NCI-H2171 treated with DMSO at 0.1 percent for 48 hours (cell line): ENCODE results near the gene AK5.
A peak's percentile ranks its signal among the peaks of the same experiment; 100 is the strongest.

Experiments used
- DNase-seq: peaks from one replicate; lab custom pipeline; 2025; lab: John Stamatoyannopoulos, UW

AK5 gene

DNA sequence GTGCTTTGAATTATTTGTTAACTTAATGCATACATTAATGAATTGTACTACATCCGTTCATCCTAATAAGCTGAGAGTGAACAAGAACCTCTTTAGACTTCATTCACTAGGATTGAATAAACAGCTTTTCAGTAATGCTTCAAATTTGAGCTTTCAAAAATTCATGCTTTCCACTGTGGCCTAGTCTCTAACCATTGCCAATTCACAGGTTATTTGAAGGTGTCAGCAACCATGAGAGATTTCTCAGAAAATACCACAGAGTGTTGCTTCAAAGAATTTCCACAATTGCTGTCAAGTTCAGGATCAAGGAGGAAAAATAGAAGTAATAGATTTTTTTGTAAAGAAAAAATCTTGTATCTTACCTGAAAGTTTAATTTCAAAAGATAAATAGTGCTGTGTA lies 72.7 kb downstream of the AK5 start:
- no peak for DNase-seq

DNA sequence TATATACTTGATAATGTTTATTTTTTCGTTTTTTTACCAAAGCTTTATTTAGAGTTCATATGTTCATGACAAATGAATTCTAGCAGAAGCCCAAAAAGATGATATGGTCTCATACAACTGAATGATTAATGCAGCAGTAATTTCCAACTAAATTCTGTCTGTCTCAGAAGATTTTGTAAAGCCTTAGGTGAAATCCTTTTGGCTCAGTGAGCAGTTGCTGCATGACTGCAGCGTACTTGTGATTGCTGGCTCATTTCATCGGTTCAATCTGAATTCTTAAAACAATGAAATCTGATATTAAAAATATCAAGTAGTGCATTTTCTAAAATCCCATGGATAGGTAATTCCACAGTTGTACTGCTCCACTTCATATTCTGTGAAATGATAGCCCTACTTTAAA lies 73.2 kb downstream of the AK5 start:
- no peak for DNase-seq

- no peak for DNase-seq
These were observed 74.3 kb downstream of the AK5 start for GRCh38 chr1:77356136-77356535.

- no peak for DNase-seq
These were observed 78.4 kb downstream of the AK5 start for GRCh38 chr1:77360256-77360655.

DNA sequence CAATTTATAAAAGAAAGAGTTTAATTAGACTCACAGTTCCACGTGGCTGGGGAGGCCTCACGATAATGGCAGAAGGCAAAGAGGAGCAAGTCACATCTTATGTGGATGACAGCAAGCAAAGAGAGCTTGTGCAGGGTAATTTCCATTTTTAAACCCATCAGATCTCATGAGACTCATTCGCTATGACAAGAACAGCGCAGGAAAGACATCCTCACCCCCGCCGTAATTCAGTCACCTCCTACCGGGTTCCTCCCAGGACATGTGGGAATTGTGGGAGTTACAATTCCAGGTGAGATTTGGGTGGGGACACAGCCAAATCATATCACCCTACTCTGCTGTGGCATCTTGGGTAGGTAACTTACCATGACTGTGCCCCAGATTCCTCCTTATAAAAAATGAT lies 79.8 kb downstream of the AK5 start:
- no peak for DNase-seq

GRCh38 chr1:77370161-77370560 lies 88.3 kb downstream of the AK5 start:
- DNase-seq = no peak

GRCh38 chr1:77370583-77371306 lies 88.9 kb downstream of the AK5 start:
- DNase-seq = no peak

- no peak for DNase-seq
These were observed 89.6 kb downstream of the AK5 start for GRCh38 chr1:77371396-77371795.

DNA sequence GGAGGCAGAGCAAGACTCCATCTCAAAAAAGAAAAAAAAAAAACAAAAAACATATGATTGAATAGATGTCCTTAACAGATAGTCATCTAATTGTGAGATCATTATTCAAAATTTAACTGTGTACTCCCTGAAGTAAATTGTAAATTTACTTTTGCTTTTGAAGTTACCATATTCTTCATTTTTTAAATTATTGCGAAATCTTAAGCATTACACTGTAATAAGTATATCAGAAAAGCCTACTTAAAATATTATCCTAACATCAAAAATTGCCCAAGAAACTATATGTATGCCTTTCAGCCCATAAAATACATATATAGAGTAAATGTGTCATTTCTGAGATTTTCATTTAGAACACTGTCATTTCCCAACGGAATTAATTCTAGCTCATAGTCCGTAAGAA lies 91.9 kb downstream of the AK5 start:
- DNase-seq = no peak

- DNase-seq = no peak
These were observed 93.7 kb downstream of the AK5 start for GRCh38 chr1:77375541-77375940.

DNA sequence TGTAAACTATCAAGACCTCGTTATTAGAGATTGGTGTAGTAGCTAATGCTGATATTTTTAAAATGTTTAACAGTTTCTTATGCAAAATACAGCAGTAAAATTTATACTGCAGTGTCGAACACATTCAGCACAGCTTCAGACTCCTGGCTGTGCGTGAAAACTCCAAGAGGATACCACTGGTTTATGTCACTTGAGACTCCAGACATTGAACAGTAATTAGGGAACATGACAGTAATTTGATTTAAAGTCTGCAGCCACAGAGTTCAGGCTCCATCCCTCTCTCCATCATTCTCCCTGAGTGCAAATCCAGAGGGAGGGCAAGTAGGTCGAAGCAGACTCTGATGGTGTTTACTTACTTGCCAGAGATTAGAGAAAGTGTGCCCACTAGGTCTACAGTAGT lies 94.2 kb downstream of the AK5 start:
- DNase-seq = peak; percentile 6

GRCh38 chr1:77378723-77379535 lies 97.1 kb downstream of the AK5 start:
- DNase-seq = no peak

GRCh38 chr1:77382366-77382765 lies 100.5 kb downstream of the AK5 start:
- DNase-seq = no peak

GRCh38 chr1:77383236-77383635 lies 101.4 kb downstream of the AK5 start:
- no peak for DNase-seq

DNA sequence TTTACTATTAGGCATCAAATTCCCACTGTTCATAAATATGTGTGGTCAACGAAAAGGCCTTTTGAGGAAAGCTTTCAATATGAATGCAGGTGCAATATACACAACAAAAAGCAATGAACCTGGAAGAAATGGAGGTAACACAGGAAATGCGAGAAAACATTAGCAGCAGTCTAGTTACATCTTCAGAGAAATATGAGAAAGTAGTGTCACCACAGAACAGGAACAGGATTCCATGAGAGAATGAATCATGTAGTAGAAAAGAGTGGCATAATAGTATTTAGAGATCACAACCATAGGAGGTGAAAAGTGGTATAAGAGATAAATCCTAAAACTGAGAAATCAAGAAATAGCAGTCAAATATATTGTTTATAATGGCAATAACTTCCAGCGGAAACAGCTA lies 103.7 kb downstream of the AK5 start:
- DNase-seq = no peak

DNA sequence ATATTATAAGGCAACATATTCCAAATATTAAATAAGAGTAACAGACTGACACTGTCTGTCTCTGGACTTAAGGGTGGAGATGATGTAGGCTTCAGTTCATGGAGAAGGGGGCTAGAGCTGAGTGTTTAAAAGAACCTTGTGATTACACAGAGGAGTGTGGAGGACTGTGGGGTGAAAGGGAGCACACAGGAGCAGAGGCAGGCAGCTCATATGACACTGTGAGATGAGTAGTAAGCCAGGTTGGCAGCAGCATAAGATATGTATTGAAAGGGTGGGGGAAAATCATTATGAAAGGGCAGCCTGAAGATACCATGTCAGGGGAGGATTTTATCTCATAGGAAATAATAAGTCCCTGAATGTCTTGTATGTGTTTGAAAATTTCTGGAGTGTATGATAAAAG lies 104.5 kb downstream of the AK5 start:
- DNase-seq = no peak

GRCh38 chr1:77387553-77387952 lies 105.7 kb downstream of the AK5 start:
- DNase-seq = no peak

DNA sequence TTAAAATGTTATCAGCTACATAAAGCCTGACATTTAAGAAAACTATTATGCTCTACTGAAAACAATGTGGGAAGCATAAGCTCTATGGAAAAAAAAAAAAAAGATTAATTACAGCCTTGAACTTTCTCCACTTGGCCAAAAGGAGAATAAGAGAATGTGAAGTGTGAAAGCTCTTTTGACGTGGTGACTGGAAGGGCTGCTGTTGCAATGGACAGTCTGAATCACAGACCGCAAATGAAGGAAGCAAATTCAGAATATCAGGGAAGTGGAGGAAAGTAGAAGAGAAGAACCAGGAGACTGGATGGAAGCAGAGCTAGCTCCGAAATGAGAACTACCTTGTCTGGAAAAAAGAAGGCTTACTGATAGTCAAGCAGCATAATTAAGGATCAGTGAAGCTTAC lies 106.8 kb downstream of the AK5 start:
- DNase-seq = no peak

GRCh38 chr1:77392486-77392885 lies 110.7 kb downstream of the AK5 start:
- no peak for DNase-seq

DNA sequence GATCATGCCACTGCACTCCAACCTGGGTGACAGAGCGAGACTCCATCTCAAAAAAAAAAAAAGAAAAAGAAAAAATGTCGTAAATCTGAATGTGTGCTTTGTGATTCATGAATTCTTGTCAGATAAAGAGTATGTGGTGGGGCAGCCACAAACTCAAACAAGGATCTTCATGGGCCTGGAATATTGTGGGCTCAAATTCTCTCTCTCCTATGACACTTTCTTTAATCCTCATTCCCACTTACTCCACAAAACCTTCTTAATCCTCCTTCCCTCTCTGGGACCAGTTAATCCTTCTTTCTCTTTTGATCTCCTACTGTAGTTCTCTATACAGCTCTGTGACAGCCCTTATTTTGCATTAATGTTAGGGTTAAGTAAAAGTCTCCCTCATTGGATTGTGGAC lies 112.3 kb downstream of the AK5 start:
- no peak for DNase-seq

DNA sequence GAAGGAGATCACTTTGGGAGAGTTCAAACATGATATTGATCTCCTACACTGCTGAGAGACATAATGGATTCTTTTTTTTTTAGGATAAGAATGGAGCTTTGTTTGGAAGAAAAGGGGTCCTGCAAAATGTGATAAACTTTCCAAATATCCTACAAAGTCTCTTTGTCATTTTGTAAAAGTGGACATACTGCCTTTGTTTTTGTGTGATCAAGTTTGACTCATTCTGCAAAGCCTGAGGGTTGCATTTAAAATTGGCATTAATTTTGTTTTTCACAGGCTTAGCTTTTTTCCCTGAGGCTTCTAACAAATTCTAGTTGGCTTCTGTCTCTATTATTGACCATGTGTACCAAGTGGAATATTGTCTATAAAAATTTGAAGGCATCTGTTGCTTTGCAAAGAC lies 113.2 kb downstream of the AK5 start:
- DNase-seq = no peak

GRCh38 chr1:77398152-77398551 lies 116.3 kb downstream of the AK5 start:
- peak; percentile 33 for DNase-seq

DNA sequence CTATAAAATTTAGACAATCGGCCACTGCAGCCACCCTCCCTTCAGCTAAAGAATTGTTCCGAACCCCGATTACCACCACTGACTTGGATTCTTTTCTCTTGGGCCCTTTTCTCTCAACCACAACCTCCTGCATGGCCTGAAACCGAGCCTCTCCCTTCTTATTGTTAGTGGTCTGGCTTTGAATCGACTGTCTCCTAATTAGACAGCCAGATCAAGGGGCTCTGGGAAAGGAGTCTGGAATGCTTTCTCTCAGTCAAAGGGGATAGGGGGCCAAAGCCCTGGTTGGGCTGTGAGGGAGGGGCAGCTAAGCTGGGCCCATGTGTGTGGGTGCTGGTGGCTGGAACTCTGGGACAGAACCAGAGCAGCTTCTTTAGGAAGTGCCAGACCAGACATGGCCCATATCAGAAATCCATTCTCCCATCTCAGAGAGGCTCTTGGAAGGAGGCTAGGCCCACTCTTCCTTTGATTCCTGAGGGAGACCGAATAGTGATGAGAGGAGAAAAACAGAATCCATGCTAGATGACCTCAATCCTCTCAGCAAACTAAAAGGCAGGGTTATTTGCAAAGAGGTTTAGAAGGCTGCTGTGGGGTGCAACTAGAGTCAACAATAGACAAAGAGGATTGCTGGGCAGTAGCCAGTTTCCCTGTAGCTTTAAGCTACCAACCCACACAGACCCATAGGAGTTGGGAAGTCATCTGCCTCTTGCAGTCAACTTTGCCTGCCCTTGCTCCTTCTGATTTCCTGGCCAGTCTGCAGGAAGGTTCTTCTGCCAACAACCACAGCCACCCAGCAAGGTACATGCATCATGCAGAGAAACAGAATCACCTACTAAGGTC lies 117.6 kb downstream of the AK5 start:
- no peak for DNase-seq
